ENCODE results near the gene LRRC46. TPM values are rescaled to one million over a fixed set of nuclear protein-coding genes. Genes with fewer than 3 reads are reported as not detected.

LRRC46 gene
- total and polyA plus RNA-seq, 2 donors (not counting 1 experiment from before 2014, with no cell fraction given) = 0.69 to 2.4 TPM

DNA sequence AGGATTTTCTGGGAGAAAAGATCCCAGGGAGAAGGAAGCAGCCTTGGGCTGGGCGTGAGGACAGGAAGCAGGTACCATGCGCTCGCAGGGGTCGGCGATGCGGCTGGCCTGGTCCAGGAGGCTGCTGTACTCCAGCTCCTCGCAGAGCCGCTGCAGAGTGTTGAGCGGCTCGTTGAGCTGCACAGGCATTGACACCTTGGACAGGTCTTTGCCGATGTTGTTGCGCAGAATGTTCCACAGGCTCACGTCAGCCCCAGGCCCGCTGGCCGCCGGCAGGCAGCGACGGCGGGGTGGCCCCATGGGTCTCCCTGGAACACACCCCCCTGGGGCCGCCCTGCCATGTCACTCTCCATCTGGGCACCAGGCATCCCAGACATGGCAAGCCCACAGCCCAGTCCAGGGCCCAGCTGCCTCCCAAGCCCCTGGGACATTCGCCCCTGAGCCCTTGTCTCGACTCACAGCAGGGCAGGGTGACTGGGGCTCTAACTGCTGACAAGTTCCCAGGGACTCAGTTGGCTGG, 17.9 kb upstream of the LRRC46 start:
- H3K36me3 ChIP-seq (replicated peaks in 1 of 2; ENCODE audit: control extremely low read depth in 1 of 2, control insufficient read depth in 1 of 2, extremely low read depth in 1 of 2, insufficient read depth in 2 of 2, low read length in 1 of 2) = peaks cover 0 to 75% of the 10 kb centered on the region in 2 experiments
- intact Hi-C loops (cut with micrococcal nuclease) = no loop called here
- no peaks in the 10 kb centered on the region for H3K9me3 ChIP-seq (ENCODE audit: control extremely low read depth in 1 of 3, control insufficient read depth in 2 of 3, insufficient read depth in 1 of 3, low read length in 2 of 3)
- 97% methylated on average over 22 of the region's 22 CpGs for WGBS (ENCODE audit: insufficient coverage)
- no peak for DNase-seq
- no peaks in the 10 kb centered on the region for H3K27me3 ChIP-seq (replicated peaks in 1 of 4; ENCODE audit: control extremely low read depth in 1 of 4, control insufficient read depth in 3 of 4, insufficient read depth in 4 of 4, low read length in 3 of 4)
- no peaks in the 10 kb centered on the region for H3K9me3 Mint-ChIP-seq (ENCODE audit: insufficient read depth)
- H2AFZ ChIP-seq (ENCODE audit: insufficient read depth, low read depth, low read length, poor library complexity, severe bottlenecking) = no peak overlapping the region
- H3K4me1 Mint-ChIP-seq = no peaks in the 10 kb centered on the region
- ChIA-PET POLR2A (no interaction called here), CTCF (no interaction called here)
- no peaks in the 10 kb centered on the region for H3K27me3 Mint-ChIP-seq
- no peaks in the 10 kb centered on the region for H3K4me1 ChIP-seq (ENCODE audit: control insufficient read depth in 2 of 2, insufficient read depth in 2 of 2, low read length in 2 of 2)
- H3K9ac ChIP-seq (ENCODE audit: low read length) = no peak overlapping the region
- H3K27ac ChIP-seq (ENCODE audit: low read length in 2 of 2) = no peak overlapping the region
- TF ChIP-seq, protein P1, sequence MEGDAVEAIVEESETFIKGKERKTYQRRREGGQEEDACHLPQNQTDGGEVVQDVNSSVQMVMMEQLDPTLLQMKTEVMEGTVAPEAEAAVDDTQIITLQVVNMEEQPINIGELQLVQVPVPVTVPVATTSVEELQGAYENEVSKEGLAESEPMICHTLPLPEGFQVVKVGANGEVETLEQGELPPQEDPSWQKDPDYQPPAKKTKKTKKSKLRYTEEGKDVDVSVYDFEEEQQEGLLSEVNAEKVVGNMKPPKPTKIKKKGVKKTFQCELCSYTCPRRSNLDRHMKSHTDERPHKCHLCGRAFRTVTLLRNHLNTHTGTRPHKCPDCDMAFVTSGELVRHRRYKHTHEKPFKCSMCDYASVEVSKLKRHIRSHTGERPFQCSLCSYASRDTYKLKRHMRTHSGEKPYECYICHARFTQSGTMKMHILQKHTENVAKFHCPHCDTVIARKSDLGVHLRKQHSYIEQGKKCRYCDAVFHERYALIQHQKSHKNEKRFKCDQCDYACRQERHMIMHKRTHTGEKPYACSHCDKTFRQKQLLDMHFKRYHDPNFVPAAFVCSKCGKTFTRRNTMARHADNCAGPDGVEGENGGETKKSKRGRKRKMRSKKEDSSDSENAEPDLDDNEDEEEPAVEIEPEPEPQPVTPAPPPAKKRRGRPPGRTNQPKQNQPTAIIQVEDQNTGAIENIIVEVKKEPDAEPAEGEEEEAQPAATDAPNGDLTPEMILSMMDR (IDR thresholded peaks at IDR 0.05) = no peak
- no peak for TF ChIP-seq EZH2 (IDR thresholded peaks at IDR 0.05; ENCODE audit: borderline replicate concordance, insufficient read depth, low read depth, low read length, poor library complexity, severe bottlenecking)
- ATAC-seq (ENCODE audit: low read depth) = no peak
- no peak overlapping the region for H3K4me2 ChIP-seq (replicated peaks; ENCODE audit: low read depth, low read length, poor library complexity, severe bottlenecking)
- no peak overlapping the region for H3K4me3 Mint-ChIP-seq
- H3K4me3 ChIP-seq (ENCODE audit: control extremely low read depth in 1 of 5, extremely low read depth in 1 of 5, insufficient read depth in 1 of 5, low read depth in 2 of 5, low read length in 4 of 5) = no peak overlapping the region
- H3K79me2 ChIP-seq (ENCODE audit: control insufficient read depth, insufficient read depth, low read length) = no peaks in the 10 kb centered on the region
- no peak overlapping the region for H3K27ac Mint-ChIP-seq
- H4K20me1 ChIP-seq (ENCODE audit: control insufficient read depth, insufficient read depth, low read length, poor library complexity, severe bottlenecking) = no peaks in the 10 kb centered on the region

DNA sequence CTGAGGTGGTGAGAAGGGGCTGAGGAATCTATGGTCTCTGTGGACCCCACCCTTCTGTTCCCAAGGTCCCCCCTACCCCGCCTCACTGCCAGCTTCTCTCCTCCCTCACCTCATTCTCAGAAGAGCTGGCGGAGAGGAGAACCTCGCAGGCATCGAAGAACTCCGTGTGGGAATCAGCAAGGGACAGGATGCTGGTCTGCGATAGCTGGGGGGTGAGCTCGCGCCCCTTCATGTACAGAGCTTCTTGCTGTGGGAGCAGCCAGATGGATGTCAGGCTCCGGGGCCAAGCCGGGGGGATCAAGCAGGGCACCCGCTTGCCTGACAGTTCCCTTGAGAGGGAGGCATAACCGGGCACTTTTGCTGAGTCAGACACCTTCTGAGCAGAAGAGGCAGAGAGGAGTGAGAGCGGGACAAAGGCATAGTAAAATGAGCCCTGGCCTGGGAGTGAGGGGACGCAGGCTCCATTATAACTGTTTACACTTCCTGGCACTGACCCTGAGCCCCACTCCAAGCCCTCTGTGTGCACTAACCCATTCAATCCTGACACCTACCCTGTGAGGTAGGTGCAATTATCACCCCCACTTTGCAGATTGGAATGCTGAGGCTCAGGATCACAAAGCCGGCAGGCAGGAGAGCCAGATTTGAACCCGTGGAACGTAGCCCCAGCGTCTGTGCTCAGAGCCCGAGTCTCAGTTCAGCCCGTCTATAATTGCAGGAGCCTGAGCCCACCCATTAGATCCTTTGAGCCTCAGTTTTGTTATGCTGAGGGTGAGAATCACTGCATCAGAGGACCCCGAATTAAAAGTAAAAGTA, 16.2 kb upstream of the LRRC46 start:
- ChIA-PET CTCF (no interaction called here), POLR2A (no interaction called here)
- Histone ChIP-seq H4K20me1 (ENCODE audit: control insufficient read depth, insufficient read depth, low read length, poor library complexity, severe bottlenecking) (no peaks in the 10 kb centered on the region), H2AFZ (ENCODE audit: insufficient read depth, low read depth, low read length, poor library complexity, severe bottlenecking) (no peak overlapping the region), H3K9ac (ENCODE audit: low read length) (no peak overlapping the region), H3K4me3 (ENCODE audit: control extremely low read depth in 1 of 5, extremely low read depth in 1 of 5, insufficient read depth in 1 of 5, low read depth in 2 of 5, low read length in 4 of 5) (no peak overlapping the region), H3K4me2 (replicated peaks; ENCODE audit: low read depth, low read length, poor library complexity, severe bottlenecking) (no peak overlapping the region), H3K27ac (ENCODE audit: low read length in 2 of 2) (no peak overlapping the region), H3K36me3 (replicated peaks in 1 of 2; ENCODE audit: control extremely low read depth in 1 of 2, control insufficient read depth in 1 of 2, extremely low read depth in 1 of 2, insufficient read depth in 2 of 2, low read length in 1 of 2) (peaks cover 0 to 71% of the 10 kb centered on the region in 2 experiments), H3K79me2 (ENCODE audit: control insufficient read depth, insufficient read depth, low read length) (no peaks in the 10 kb centered on the region), H3K4me1 (ENCODE audit: control insufficient read depth in 2 of 2, insufficient read depth in 2 of 2, low read length in 2 of 2) (peaks cover 0 to under 1% of the 10 kb centered on the region in 2 donors), H3K9me3 (ENCODE audit: control extremely low read depth in 1 of 3, control insufficient read depth in 2 of 3, insufficient read depth in 1 of 3, low read length in 2 of 3) (no peaks in the 10 kb centered on the region), H3K27me3 (replicated peaks in 1 of 4; ENCODE audit: control extremely low read depth in 1 of 4, control insufficient read depth in 3 of 4, insufficient read depth in 4 of 4, low read length in 3 of 4) (no peaks in the 10 kb centered on the region)
- no peak for ATAC-seq (ENCODE audit: low read depth)
- TF ChIP-seq, protein P1 (IDR thresholded peaks at IDR 0.05) = no peak
- TF ChIP-seq EZH2 (IDR thresholded peaks at IDR 0.05; ENCODE audit: borderline replicate concordance, insufficient read depth, low read depth, low read length, poor library complexity, severe bottlenecking) = no peak
- intact Hi-C loops (cut with micrococcal nuclease) = no loop called here
- H3K27me3 Mint-ChIP-seq = no peaks in the 10 kb centered on the region
- H3K4me3 Mint-ChIP-seq = no peak overlapping the region
- DNase-seq = no peak
- 96% methylated on average over 16 of the region's 21 CpGs for WGBS (ENCODE audit: insufficient coverage)
- peaks cover 4% of the 10 kb centered on the region for H3K4me1 Mint-ChIP-seq
- no peaks in the 10 kb centered on the region for H3K9me3 Mint-ChIP-seq (ENCODE audit: insufficient read depth)
- H3K27ac Mint-ChIP-seq = no peak overlapping the region
